ENCODE data around the gene DPYD.

The DPYD gene

DNA sequence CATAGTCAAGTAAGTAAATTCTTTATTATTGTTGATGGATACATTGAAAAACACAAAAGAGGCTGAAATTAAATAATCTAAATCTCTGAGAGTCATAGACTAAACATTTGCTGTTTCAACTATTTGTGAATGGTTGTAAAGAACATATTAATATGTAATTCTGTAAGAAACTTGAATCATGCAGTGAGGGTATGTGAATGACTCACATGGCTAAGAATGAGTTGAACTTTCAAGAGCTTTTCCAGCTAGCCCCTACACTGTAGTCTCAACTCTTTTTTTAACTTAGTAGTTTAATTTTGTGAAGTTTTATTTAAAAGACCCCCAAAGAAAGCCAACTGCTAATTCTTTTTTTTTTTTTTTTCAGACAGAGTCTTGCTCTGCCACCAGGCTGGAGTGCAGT, 588.1 kb downstream of the DPYD start:
- no peak overlapping the region for H3K4me3 ChIP-seq (ENCODE audit: low read depth, low read length)
- DNase-seq (ENCODE audit: low read depth, low spot score): peak; percentile 82
- in situ Hi-C loops (cut with HindIII; ENCODE audit: low sequenced_read_pairs): no loop called here
- TF ChIP-seq, protein P1, sequence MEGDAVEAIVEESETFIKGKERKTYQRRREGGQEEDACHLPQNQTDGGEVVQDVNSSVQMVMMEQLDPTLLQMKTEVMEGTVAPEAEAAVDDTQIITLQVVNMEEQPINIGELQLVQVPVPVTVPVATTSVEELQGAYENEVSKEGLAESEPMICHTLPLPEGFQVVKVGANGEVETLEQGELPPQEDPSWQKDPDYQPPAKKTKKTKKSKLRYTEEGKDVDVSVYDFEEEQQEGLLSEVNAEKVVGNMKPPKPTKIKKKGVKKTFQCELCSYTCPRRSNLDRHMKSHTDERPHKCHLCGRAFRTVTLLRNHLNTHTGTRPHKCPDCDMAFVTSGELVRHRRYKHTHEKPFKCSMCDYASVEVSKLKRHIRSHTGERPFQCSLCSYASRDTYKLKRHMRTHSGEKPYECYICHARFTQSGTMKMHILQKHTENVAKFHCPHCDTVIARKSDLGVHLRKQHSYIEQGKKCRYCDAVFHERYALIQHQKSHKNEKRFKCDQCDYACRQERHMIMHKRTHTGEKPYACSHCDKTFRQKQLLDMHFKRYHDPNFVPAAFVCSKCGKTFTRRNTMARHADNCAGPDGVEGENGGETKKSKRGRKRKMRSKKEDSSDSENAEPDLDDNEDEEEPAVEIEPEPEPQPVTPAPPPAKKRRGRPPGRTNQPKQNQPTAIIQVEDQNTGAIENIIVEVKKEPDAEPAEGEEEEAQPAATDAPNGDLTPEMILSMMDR (IDR thresholded peaks at IDR 0.05; ENCODE audit: low read depth, low read length): no peak

DNA sequence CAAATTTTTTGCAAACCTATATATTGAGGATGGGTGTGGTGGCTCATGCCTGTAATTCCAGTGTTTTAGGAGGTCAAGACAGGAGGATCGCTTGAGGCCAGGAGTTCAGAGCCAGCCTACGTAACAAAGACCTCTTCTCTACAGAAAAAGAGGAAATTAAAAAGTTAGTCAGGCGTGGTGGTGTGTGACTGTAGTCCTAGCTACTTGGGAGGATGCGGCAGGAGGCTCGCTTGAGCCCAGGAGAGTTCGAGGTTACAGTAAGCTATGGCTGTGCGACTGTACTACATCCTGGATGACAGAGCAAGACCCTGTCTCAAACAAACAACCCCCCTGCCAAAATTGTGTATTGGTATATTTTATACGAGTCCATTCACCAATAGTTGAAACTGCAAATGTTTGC, 589.7 kb downstream of the DPYD start:
- DNase-seq (ENCODE audit: low read depth, low spot score): no peak
- in situ Hi-C loops (cut with HindIII; ENCODE audit: low sequenced_read_pairs): no loop called here
- TF ChIP-seq, protein P1 (IDR thresholded peaks at IDR 0.05; ENCODE audit: low read depth, low read length): no peak
- H3K4me3 ChIP-seq (ENCODE audit: low read depth, low read length): no peak overlapping the region

DNA sequence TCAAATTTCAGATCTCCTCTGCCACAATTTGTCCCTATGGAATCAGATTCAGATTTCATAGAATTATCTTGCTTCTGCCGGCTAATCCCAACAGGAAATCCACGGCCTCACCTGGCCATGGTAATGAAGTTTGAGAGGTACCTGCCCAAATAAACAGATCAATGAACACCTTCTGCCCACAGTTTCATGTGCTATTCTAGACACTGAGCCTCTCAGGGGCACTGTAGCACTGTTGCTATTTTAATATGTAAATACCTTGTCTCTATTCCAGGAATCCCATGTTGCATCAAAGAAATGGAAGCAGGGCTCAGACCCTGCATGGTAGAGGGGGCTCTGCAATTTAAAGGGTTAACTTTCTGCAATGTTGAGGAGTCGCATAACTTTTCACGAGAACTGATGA, 606.1 kb downstream of the DPYD start:
- no peak for DNase-seq (ENCODE audit: low read depth, low spot score)
- TF ChIP-seq, protein P1 (IDR thresholded peaks at IDR 0.05; ENCODE audit: low read depth, low read length): no peak
- in situ Hi-C loops (cut with HindIII; ENCODE audit: low sequenced_read_pairs): no loop called here
- H3K4me3 ChIP-seq (ENCODE audit: low read depth, low read length): no peak overlapping the region

DNA sequence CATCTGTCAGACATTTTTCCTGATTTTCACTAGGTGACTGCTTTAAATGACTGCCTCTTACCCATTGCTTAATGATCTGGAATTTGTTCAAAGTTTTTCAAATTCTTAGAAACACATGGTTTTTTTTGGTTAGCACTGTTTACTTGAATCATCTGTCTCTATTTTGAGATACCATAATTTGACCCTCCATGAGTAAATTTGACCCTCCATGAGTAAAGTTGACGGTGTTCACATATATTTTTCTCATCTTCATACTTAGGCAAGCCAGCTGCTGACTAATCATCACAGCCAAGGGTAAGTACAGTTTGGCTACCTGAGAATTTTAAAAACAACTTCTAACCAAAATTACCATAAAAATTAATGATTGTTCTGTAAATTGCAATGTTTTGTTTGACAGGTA, 612.7 kb downstream of the DPYD start:
- TF ChIP-seq, protein P1 (IDR thresholded peaks at IDR 0.05; ENCODE audit: low read depth, low read length): no peak
- no peak overlapping the region for H3K4me3 ChIP-seq (ENCODE audit: low read depth, low read length)
- no peak for DNase-seq (ENCODE audit: low read depth, low spot score)
- in situ Hi-C loops (cut with HindIII; ENCODE audit: low sequenced_read_pairs): no loop called here

DNA sequence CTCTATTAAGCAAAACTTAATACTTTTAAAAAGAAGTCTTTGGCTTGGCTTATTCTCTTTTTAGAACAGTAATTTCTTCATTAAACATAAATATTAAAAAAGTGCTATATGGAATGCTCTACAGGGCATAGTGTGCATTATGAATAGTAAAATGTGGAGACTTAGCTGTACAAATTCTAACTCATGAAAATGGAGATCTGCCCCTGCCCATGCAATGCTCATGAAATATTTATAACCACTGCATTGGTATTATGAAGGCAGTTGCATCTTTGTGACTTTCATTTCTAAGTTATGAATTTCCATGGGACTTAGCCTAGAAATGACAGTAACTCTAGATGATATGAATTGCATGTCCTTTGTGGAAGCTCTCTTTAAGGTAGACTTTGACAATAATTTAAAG, 613.3 kb downstream of the DPYD start:
- TF ChIP-seq, protein P1 (IDR thresholded peaks at IDR 0.05; ENCODE audit: low read depth, low read length): no peak
- in situ Hi-C loops (cut with HindIII; ENCODE audit: low sequenced_read_pairs): no loop called here
- no peak overlapping the region for H3K4me3 ChIP-seq (ENCODE audit: low read depth, low read length)
- no peak for DNase-seq (ENCODE audit: low read depth, low spot score)

DNA sequence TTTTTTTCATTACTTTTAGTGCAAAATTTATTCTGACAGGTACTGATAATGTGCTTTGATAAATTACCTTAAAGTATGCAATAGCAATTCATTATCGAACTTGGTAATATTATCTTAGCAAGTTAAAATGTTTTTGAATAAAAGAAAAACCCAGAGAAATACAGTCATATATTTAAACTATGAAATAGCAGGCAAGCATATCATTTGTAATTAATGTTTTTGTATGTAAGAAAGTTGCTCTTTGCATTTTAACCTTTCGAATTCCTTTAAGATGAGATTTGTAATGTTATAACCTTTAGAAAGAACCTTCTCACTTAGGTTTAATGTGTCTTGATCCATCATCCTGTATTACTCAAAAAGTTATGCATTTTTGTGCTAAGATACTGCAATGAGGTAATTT, 613.7 kb downstream of the DPYD start:
- TF ChIP-seq, protein P1 (IDR thresholded peaks at IDR 0.05; ENCODE audit: low read depth, low read length): no peak
- DNase-seq (ENCODE audit: low read depth, low spot score): no peak
- in situ Hi-C loops (cut with HindIII; ENCODE audit: low sequenced_read_pairs): no loop called here
- H3K4me3 ChIP-seq (ENCODE audit: low read depth, low read length): no peak overlapping the region

DNA sequence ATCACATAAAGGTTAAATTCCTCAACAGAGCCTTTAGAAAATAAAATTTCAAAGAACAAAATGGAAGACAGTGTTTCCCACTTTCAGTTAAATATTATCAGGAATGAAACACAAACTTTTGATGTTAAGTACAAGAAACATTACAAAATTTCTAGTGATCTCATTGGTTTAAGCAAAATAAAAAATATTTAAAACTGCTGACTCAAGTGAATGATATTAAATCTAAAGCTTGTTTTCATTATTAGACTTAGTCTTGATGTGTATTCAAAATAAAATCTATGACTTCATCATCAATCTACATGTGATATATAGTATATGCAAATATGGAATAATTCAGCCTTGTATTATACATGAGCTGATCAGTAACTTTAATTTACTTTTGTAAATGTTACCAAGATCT, 614.3 kb downstream of the DPYD start:
- in situ Hi-C loops (cut with HindIII; ENCODE audit: low sequenced_read_pairs): no loop called here
- TF ChIP-seq, protein P1 (IDR thresholded peaks at IDR 0.05; ENCODE audit: low read depth, low read length): no peak
- no peak overlapping the region for H3K4me3 ChIP-seq (ENCODE audit: low read depth, low read length)
- DNase-seq (ENCODE audit: low read depth, low spot score): no peak
